H1 (cell line): ENCODE results near the gene CANT1. TPM values are rescaled to one million over a fixed set of nuclear protein-coding genes. Genes with fewer than 3 reads are reported as not detected.

Experiments
- GTF2F1 ChIP-seq: IDR thresholded peaks from 2 replicates; pipeline ENCODE4 v1.6.1; 2012; ENCODE audit warnings: low read depth, low read length, improper control_type of control experiment, borderline replicate concordance
- TAF1 ChIP-seq: IDR thresholded peaks from 2 replicates; pipeline ENCODE4 v1.6.1; 2011; ENCODE audit warnings: mild to moderate bottlenecking, low read depth, low read length
- polyA plus RNA-seq, 7 experiments: library from polyadenylated mRNA; depleted of rRNA in 3 of 7; stranded (reverse) in 5 of 7; unstranded in 2 of 7; fragments of >200 nt in 5 of 7; fragments of 200-250 nt in 2 of 7; gene quantifications; 1 replicate in 5 of 7; 2 replicates in 1 of 7; 4 replicates in 1 of 7; pipeline versions ENCODE4 v1.2.1 to v1.2.3, GENCODE V29; 2011 to 2013; ENCODE audit warnings: missing spikeins in 2 of 7, mixed read lengths in 2 of 7
- total RNA-seq: library from RNA; stranded (reverse); fragmentation: NEBNext Ultra II Directional; extraction: Animal tissue kit (Norgen Biotek cat#: 25700); gene quantifications from 2 replicates; pipeline ENCODE4 v1.2.1, GENCODE V29; 2021

CANT1 gene
- total and polyA plus RNA-seq, 2 of the 8 experiments (the other 6 are each of a cell fraction or from before 2014, with no cell fraction given), result 23.0 to 32.6 TPM

- TF ChIP-seq TAF1 (no peak), GTF2F1 (no peak)
These were observed 16.9 kb downstream of the CANT1 start (continued) for GRCh38 chr17:78992542-78993212.
